Measurements from ENCODE around the gene CPNE5.

The CPNE5 gene

GRCh38 chr6:36834576-36835341, 4.5 kb downstream of the CPNE5 start:
- no peak for DNase-seq (ENCODE audit: low read depth in 2 of 2)

- no peak for DNase-seq (ENCODE audit: low read depth in 2 of 2)
Observed at GRCh38 chr6:36833182-36833789, 6.0 kb downstream of the CPNE5 start.

GRCh38 chr6:36832313-36832712, 6.9 kb downstream of the CPNE5 start:
- no peak for DNase-seq (ENCODE audit: low read depth in 2 of 2)

- no peak for DNase-seq (ENCODE audit: low read depth in 2 of 2)
Observed at GRCh38 chr6:36830577-36830976, 8.7 kb downstream of the CPNE5 start.

GRCh38 chr6:36829919-36830544, 9.2 kb downstream of the CPNE5 start:
- DNase-seq (ENCODE audit: low read depth in 2 of 2): no peak

- no peak for DNase-seq (ENCODE audit: low read depth in 2 of 2)
Observed at GRCh38 chr6:36827261-36828079, 11.8 kb downstream of the CPNE5 start.

GRCh38 chr6:36826520-36827227, 12.6 kb downstream of the CPNE5 start:
- no peak for DNase-seq (ENCODE audit: low read depth in 2 of 2)

- DNase-seq (ENCODE audit: low read depth in 2 of 2): no peak
Observed at GRCh38 chr6:36825994-36826393, 13.2 kb downstream of the CPNE5 start.

GRCh38 chr6:36825452-36825851, 13.8 kb downstream of the CPNE5 start:
- no peak for DNase-seq (ENCODE audit: low read depth in 2 of 2)

- DNase-seq (ENCODE audit: low read depth in 2 of 2): no peak
Observed at GRCh38 chr6:36824253-36824652, 15.0 kb downstream of the CPNE5 start.

- no peak for DNase-seq (ENCODE audit: low read depth in 2 of 2)
Observed at GRCh38 chr6:36823421-36824096, 15.7 kb downstream of the CPNE5 start.

GRCh38 chr6:36822506-36823269, 16.6 kb downstream of the CPNE5 start:
- DNase-seq (ENCODE audit: low read depth in 2 of 2): no peak

GRCh38 chr6:36821581-36822335, 17.5 kb downstream of the CPNE5 start:
- DNase-seq (ENCODE audit: low read depth in 2 of 2): no peak

- DNase-seq (ENCODE audit: low read depth in 2 of 2): no peak
Observed at GRCh38 chr6:36820700-36821580, 18.3 kb downstream of the CPNE5 start.

GRCh38 chr6:36818756-36819155, 20.5 kb downstream of the CPNE5 start:
- no peak for DNase-seq (ENCODE audit: low read depth in 2 of 2)

- no peak for DNase-seq (ENCODE audit: low read depth in 2 of 2)
Observed at GRCh38 chr6:36817847-36818246, 21.4 kb downstream of the CPNE5 start.

- DNase-seq (ENCODE audit: low read depth in 2 of 2): no peak
Observed at GRCh38 chr6:36817176-36817817, 21.9 kb downstream of the CPNE5 start.

All from stimulated activated CD4-positive, alpha-beta T cell treated with anti-CD3 and anti-CD28 coated beads, Interleukin-1b, Interleukin-23, amount 100 ng/mL, for 4 hours (primary cell).